ENCODE data around the gene RANBP9. TPM values are rescaled to one million over a fixed set of nuclear protein-coding genes. Genes with fewer than 3 reads are reported as not detected.
A peak's percentile ranks its signal among the peaks of the same experiment; 100 is the strongest.

The RANBP9 gene
- total and polyA plus RNA-seq, 2 of the 13 experiments (the other 11 are each of a cell fraction or from before 2014, with no cell fraction given) = 26.6 to 30.6 TPM

GRCh38 chr6:13710552-13711323 lies 897 bp downstream of the RANBP9 start (continued):
- TF ChIP-seq, protein P1, sequence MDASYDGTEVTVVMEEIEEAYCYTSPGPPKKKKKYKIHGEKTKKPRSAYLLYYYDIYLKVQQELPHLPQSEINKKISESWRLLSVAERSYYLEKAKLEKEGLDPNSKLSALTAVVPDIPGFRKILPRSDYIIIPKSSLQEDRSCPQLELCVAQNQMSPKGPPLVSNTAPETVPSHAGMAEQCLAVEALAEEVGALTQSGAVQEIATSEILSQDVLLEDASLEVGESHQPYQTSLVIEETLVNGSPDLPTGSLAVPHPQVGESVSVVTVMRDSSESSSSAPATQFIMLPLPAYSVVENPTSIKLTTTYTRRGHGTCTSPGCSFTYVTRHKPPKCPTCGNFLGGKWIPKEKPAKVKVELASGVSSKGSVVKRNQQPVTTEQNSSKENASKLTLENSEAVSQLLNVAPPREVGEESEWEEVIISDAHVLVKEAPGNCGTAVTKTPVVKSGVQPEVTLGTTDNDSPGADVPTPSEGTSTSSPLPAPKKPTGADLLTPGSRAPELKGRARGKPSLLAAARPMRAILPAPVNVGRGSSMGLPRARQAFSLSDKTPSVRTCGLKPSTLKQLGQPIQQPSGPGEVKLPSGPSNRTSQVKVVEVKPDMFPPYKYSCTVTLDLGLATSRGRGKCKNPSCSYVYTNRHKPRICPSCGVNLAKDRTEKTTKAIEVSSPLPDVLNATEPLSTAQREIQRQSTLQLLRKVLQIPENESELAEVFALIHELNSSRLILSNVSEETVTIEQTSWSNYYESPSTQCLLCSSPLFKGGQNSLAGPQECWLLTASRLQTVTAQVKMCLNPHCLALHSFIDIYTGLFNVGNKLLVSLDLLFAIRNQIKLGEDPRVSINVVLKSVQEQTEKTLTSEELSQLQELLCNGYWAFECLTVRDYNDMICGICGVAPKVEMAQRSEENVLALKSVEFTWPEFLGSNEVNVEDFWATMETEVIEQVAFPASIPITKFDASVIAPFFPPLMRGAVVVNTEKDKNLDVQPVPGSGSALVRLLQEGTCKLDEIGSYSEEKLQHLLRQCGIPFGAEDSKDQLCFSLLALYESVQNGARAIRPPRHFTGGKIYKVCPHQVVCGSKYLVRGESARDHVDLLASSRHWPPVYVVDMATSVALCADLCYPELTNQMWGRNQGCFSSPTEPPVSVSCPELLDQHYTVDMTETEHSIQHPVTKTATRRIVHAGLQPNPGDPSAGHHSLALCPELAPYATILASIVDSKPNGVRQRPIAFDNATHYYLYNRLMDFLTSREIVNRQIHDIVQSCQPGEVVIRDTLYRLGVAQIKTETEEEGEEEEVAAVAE (CRISPR knock-in tag; IDR thresholded peaks at IDR 0.05; ENCODE audit: borderline replicate concordance) = no peak
- 0 out of 2 replicates have a peak, but pooled peaks have one; percentile 27 for TF ChIP-seq MYPOP (CRISPR knock-in tag; IDR thresholded peaks at IDR 0.05)
- peak; percentile 38; the same call in 1 of the 2 replicates for TF ChIP-seq ZNF124 (CRISPR knock-in tag; IDR thresholded peaks at IDR 0.05)
- TF ChIP-seq, protein P2, sequence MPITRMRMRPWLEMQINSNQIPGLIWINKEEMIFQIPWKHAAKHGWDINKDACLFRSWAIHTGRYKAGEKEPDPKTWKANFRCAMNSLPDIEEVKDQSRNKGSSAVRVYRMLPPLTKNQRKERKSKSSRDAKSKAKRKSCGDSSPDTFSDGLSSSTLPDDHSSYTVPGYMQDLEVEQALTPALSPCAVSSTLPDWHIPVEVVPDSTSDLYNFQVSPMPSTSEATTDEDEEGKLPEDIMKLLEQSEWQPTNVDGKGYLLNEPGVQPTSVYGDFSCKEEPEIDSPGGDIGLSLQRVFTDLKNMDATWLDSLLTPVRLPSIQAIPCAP (CRISPR knock-in tag; IDR thresholded peaks at IDR 0.05; ENCODE audit: low read depth) = no peak
- peak; percentile 77 to 79 for TF ChIP-seq POLR2A (IDR thresholded peaks at IDR 0.05; ENCODE audit: insufficient read depth in 1 of 2, low read depth in 2 of 2, low read length in 2 of 2)
- no peak for TF ChIP-seq ZNF282 (IDR thresholded peaks at IDR 0.05; ENCODE audit: partially characterized antibody)
- peak; percentile 17 for TF ChIP-seq MED8 (CRISPR knock-in tag; IDR thresholded peaks at IDR 0.05; ENCODE audit: insufficient replicate concordance)
- peak; percentile 38; the same call in 1 of the 2 replicates for TF ChIP-seq PITX1 (CRISPR knock-in tag; IDR thresholded peaks at IDR 0.05)
- TF ChIP-seq ZBTB2 (CRISPR knock-in tag; IDR thresholded peaks at IDR 0.05; ENCODE audit: low read depth) = no peak; the same call in 1 of the 2 replicates
- no peak for TF ChIP-seq NCOA1 (CRISPR knock-in tag; IDR thresholded peaks at IDR 0.05)
- TF ChIP-seq SP4 (CRISPR knock-in tag; IDR thresholded peaks at IDR 0.05) = peak; percentile 69; the same call in 1 of the 2 replicates
- peak; percentile 38; the same call in 1 of the 2 replicates for TF ChIP-seq ZNF709 (CRISPR knock-in tag; IDR thresholded peaks at IDR 0.05)
- TF ChIP-seq SP5 (CRISPR knock-in tag; IDR thresholded peaks at IDR 0.05; ENCODE audit: borderline replicate concordance, low read depth) = peak; percentile 61
- no peak for TF ChIP-seq ZNF850 (CRISPR knock-in tag; conservative IDR thresholded peaks at IDR 0.05)
- TF ChIP-seq ZNF556 (CRISPR knock-in tag; IDR thresholded peaks at IDR 0.05; ENCODE audit: borderline replicate concordance) = peak; percentile 27; the same call in 1 of the 2 replicates
- no peak for TF ChIP-seq ZSCAN25 (CRISPR knock-in tag; IDR thresholded peaks at IDR 0.05)
- TF ChIP-seq HDAC1 (CRISPR knock-in tag; IDR thresholded peaks at IDR 0.05) = no peak
- TF ChIP-seq SMYD3 (CRISPR knock-in tag; IDR thresholded peaks at IDR 0.05) = no peak; the same call in 1 of the 2 replicates
- 0 out of 2 replicates have a peak, but pooled peaks have one; percentile 34 for TF ChIP-seq KLF6 (CRISPR knock-in tag; IDR thresholded peaks at IDR 0.05)
- TF ChIP-seq, protein P3, sequence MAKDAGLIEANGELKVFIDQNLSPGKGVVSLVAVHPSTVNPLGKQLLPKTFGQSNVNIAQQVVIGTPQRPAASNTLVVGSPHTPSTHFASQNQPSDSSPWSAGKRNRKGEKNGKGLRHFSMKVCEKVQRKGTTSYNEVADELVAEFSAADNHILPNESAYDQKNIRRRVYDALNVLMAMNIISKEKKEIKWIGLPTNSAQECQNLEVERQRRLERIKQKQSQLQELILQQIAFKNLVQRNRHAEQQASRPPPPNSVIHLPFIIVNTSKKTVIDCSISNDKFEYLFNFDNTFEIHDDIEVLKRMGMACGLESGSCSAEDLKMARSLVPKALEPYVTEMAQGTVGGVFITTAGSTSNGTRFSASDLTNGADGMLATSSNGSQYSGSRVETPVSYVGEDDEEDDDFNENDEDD (CRISPR knock-in tag; IDR thresholded peaks at IDR 0.05; ENCODE audit: borderline replicate concordance) = peak; percentile 28; the same call in 1 of the 2 replicates
- no peak for TF ChIP-seq RBM22 (optimal IDR thresholded peaks at IDR 0.05; ENCODE audit: low read length)
